Measurements from ENCODE around the gene PRR36. TPM values are rescaled to one million over a fixed set of nuclear protein-coding genes. Genes with fewer than 3 reads are reported as not detected.
"Not testable (repeated sequence)": the region's sequence is repeated elsewhere in the genome, so short reads cannot be mapped to it uniquely, and the experiment has no call there.

Gene PRR36
- total RNA-seq, 1 experiment from 2014 or later, result not detected

DNA sequence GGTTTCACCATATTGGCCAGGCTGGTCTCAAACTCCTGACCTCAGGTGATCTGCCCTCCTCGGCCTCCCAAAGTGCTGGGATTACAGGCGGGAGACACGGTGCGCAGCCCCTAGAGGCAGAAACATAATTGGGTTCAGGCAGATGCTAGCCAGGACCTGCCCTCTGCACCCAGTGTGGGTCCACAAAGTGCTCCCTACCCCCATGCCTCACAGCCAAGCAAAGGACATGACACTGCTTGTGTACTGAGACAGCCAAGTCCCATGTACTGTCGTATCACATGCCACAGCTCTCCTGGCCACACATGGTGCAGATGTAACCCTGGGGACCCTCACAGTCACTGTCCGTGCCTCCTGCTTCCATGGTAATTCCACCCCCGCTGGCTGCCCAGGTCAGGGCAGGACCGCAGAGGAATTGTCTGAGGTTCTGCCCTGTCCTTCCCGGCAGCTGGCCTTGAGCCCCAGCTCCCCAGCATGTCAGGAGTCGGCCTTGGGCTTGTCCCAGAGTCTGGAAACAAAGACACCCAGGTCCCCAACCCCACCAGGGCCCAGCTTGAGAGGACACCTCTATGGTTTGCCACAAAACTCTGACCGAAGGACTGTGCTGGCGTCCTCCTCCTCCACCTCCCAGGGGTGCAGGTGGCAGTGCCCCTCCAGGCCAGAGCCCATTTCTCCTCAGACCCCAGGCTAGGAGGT lies 7.6 kb downstream of the PRR36 start:
- no peak for DNase-seq (ENCODE audit: low read depth)
- in situ Hi-C loops (cut with HindIII; ENCODE audit: low pct_unique_long_range_greater_than_20kb, low sequenced_read_pairs), result no loop called here

DNA sequence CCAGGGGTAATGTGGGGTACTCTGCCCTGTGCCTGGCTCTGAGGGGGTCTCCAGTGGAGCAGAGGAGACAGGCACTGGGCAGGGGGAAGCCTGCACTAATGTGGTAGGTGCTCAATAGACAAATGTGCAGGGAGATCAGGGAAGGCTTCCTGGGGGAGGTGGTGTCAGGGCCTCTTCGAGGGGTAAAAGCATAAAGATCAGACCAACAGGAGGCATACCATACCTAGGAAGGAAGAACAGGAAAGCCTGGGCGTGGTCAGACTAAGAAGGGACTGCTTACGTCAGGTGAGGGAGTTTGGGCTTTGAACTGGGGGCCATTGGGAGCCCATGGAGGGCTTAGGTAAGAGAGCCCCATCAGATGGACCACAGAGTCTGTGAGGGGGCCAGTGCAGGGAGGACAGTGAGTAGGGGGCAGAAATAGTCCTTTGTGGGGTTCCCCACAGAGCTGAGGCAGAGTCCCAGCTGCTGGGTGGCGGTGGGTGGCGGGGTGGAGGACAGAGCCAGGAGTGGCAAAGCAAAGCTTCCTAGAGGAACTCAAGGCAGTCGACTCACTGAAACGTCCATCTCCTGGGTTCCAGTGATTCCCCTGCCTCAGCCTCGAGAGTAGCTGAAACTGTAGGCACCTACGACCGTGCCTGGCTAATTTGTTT lies 8.8 kb downstream of the PRR36 start:
- in situ Hi-C loops (cut with HindIII; ENCODE audit: low pct_unique_long_range_greater_than_20kb, low sequenced_read_pairs), result no loop called here
- no peak for DNase-seq (ENCODE audit: low read depth)

GRCh38 chr19:7864690-7865074 lies 9.5 kb downstream of the PRR36 start:
- in situ Hi-C loops (cut with HindIII; ENCODE audit: low pct_unique_long_range_greater_than_20kb, low sequenced_read_pairs), result no loop called here
- DNase-seq (ENCODE audit: low read depth), result no peak

DNA sequence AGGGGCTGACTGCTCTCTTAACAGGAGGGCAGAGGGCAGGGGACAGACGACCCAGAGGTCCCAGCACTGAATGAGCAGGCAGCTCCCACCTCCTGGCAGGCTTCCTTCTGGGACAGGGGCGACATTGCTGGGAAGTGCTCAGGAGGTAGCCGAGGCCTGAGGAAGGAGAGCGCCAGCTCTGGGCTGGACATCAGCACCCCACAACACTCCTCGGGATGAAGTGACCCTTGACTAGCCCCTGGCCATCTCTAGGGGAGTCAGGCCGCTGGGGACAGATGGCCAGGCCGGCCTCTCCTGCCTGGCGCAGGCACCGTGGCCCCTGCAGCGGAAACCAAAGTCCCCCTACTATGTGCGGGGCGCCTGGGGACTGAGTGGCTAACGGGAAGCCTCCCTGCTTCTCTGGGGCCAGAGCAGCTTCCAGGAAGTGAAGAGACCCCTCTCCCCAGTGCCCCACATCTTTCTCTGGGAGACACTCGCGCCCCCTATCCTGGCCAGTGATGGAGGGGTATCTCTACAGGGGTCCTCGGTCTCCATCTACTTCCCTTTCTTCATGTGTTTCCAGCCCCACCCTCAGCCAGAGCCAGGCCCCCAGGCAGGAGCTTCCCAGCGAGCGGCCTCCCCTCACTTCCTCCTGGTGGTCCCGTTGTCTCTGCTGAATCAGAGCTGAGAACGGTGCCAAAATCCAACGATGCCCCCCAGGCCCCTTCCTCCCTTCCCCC lies 10.1 kb downstream of the PRR36 start:
- no peak for DNase-seq (ENCODE audit: low read depth)
- in situ Hi-C loops (cut with HindIII; ENCODE audit: low pct_unique_long_range_greater_than_20kb, low sequenced_read_pairs), result no loop called here

DNA sequence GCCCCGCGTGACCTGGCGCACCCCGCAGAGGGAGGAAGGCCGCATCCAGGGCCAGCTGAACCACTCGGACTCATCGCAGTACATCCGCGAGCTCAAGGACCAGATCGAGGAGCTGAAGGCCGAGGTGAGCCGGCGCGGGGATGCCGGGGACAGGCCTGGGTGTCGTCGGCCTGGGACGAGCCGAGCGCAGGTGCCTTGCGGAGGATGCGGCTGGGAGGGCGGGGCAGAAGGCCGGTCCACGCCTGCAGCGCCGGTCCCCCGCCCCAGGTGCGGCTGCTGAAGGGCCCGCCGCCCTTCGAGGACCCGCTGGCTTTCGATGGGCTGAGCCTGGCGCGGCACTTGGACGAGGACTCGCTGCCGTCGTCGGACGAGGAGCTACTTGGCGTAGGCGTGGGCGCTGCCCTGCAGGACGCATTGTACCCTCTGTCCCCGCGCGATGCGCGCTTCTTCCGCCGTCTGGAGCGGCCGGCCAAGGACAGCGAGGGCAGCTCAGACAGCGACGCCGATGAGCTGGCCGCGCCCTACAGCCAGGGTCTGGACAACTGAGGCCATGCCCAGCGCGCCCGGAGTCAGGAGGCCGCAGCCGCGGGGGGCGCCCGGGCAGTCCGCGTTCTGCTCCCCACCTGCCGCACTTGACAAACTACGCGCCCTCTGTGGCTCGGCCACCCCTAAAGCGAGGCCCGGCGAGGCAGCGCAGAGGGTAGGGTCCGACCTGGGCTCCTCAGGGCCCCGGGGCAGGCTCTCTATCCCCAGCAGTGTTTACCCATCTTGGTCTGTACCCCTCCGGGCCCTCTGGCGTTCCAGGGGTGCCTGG lies 10.8 kb downstream of the PRR36 start:
- in situ Hi-C loops (cut with HindIII; ENCODE audit: low pct_unique_long_range_greater_than_20kb, low sequenced_read_pairs), result no loop called here
- no peak for DNase-seq (ENCODE audit: low read depth)

GRCh38 chr19:7862413-7862951 lies 11.7 kb downstream of the PRR36 start:
- DNase-seq (ENCODE audit: low read depth), result no peak
- in situ Hi-C loops (cut with HindIII; ENCODE audit: low pct_unique_long_range_greater_than_20kb, low sequenced_read_pairs), result no loop called here

- DNase-seq (ENCODE audit: low read depth), result no peak
- in situ Hi-C loops (cut with HindIII; ENCODE audit: low pct_unique_long_range_greater_than_20kb, low sequenced_read_pairs), result no loop called here
Measured at GRCh38 chr19:7861619-7862412, 12.4 kb downstream of the PRR36 start.

- in situ Hi-C loops (cut with HindIII; ENCODE audit: low pct_unique_long_range_greater_than_20kb, low sequenced_read_pairs), result no loop called here
Measured at GRCh38 chr19:7860714-7861618, 13.2 kb downstream of the PRR36 start.

GRCh38 chr19:7859831-7860713 lies 14.1 kb downstream of the PRR36 start:
- in situ Hi-C loops (cut with HindIII; ENCODE audit: low pct_unique_long_range_greater_than_20kb, low sequenced_read_pairs), result no loop called here
- DNase-seq (ENCODE audit: low read depth), result no peak

More at GRCh38 chr19:7860714-7861618, 13.2 kb downstream of the PRR36 start:
- no peak for DNase-seq (ENCODE audit: low read depth)

DNA sequence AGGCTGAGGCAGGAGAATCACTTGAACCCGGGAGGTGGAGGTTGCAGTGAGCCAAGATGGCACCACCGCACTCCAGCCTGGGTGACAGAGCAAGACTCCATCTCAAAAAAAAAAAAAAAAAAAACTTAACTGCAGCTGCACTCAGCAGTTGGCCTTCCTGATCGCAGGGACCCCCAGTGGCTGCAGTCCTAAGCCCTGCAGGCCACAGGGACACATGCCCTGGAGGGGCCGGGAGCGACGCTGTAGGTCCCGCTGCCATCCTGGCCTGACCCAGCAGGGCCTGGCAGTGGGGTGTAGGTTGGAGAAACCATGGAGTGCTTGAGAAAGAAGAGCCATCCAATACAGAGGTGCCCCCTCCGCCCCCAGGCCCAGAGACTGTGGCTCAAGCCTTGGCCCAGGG lies 15.1 kb downstream of the PRR36 start:
- in situ Hi-C loops (cut with HindIII; ENCODE audit: low pct_unique_long_range_greater_than_20kb, low sequenced_read_pairs); DNase-seq (ENCODE audit: low read depth): not testable (repeated sequence)

- DNase-seq (ENCODE audit: low read depth), result no peak
- in situ Hi-C loops (cut with HindIII; ENCODE audit: low pct_unique_long_range_greater_than_20kb, low sequenced_read_pairs), result no loop called here
Measured at GRCh38 chr19:7858109-7858770, 15.9 kb downstream of the PRR36 start.

- DNase-seq (ENCODE audit: low read depth), result no peak
- in situ Hi-C loops (cut with HindIII; ENCODE audit: low pct_unique_long_range_greater_than_20kb, low sequenced_read_pairs), result no loop called here
Measured at GRCh38 chr19:7857727-7858108, 16.5 kb downstream of the PRR36 start.

DNA sequence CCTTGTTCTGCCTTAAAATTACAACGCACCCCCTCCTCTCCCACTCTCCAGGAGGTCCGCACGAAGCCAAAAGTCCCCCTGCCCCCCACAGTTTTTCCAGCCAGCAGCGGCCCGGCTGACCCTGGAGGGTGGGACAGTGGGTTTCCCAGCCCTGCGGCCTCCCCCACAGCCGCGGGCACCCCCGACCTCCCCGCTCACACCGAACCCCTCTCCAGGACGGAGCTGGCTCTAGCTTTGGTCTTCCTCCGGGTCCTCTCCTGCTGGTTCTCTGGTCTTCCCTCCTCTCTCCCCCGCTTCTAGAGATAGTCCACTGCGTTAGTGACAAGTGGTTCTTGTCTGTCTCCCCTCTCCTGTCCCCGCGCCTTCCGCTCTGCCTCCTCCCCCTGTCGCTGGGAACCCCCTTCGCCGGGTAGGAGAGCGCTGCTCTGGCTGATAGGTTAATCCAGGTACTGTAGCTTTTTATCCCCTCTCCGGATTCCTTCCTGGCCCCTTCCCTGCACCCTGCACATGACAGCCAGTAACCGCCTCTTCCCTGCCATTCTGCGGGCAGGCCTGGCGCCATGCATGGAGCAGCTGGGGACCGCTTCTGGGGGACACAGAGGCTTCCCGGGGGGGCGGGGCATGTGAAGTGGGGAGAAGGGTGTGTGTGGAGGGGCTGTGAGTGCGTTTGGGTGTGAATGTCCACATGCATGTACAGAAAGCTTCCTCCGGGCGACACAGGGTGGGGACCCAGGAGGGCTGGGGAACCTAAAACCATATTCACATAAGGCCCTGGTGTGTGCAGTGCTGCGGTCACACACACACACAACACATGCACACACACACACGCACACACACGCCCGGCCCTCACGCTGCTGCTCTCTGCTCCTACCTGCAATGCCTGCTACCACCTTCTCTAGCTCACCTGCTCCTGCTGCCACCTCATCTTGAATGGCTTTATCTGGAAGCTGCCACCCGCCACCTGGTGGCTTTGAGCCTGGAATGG lies 17.2 kb downstream of the PRR36 start:
- no peak for DNase-seq (ENCODE audit: low read depth)
- in situ Hi-C loops (cut with HindIII; ENCODE audit: low pct_unique_long_range_greater_than_20kb, low sequenced_read_pairs), result no loop called here

DNA sequence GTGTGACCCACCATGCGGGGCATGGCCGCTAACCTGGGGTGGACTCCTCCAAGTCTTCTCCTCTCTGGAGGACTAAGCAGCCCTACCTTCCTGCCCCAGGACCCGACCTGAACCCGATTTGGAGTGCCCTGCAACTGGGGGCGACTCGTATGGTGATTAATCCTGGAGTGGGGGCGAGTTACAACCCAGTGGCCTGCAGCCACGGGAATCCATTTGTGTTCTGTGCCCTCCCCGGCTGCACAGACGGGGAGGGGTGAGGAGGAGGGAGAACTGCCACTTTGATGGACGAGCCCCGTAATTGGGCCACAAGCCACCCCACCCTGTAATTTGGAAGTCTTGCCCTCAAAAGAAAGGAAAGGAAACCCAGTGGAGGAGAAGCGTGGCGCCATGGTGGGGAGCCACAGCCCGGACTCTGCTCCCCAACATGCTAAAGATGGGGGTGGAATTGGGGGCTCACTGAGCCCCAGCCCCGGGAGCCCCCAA lies 18.0 kb downstream of the PRR36 start:
- no peak for DNase-seq (ENCODE audit: low read depth)
- in situ Hi-C loops (cut with HindIII; ENCODE audit: low pct_unique_long_range_greater_than_20kb, low sequenced_read_pairs), result no loop called here

Measured in Caki2 (cell line).